ENCODE measurements around the gene ALKBH5.

- TF ChIP-seq CTCF (conservative IDR thresholded peaks at IDR 0.05; ENCODE audit: low read depth in 2 of 2) (no peak), ZNF331 (CRISPR knock-in tag; IDR thresholded peaks at IDR 0.05; ENCODE audit: low read depth) (no peak), STAT1 (IDR thresholded peaks at IDR 0.05; ENCODE audit: unreplicated experiment) (no peak), POLR2AphosphoS5 (IDR thresholded peaks at IDR 0.05; ENCODE audit: low read depth) (no peak), EZH2phosphoT487 (IDR thresholded peaks at IDR 0.05; ENCODE audit: unreplicated experiment) (no peak), CREB1 (CRISPR knock-in tag; IDR thresholded peaks at IDR 0.05; ENCODE audit: low read depth) (no peak), REST (IDR thresholded peaks at IDR 0.05; ENCODE audit: unreplicated experiment) (no peak), EZH2 (IDR thresholded peaks at IDR 0.05; ENCODE audit: low read depth, unreplicated experiment) (no peak), NANOG (IDR thresholded peaks at IDR 0.05; ENCODE audit: borderline replicate concordance) (no peak)
Observed at GRCh38 chr17:18179196-18179595, 4.4 kb upstream of the ALKBH5 start.

Data from GM23338 (cell line).